HepG2 (cell line): Measurements from ENCODE around the gene ENG. TPM values are rescaled to one million over a fixed set of nuclear protein-coding genes. Genes with fewer than 3 reads are reported as not detected.

Source experiments
- ATAC-seq: fragments of 200-7000 bp; cut with Tn5 transposase; 3 replicates; pipeline ENCODE4 v1.9.1; 2020; ENCODE audit warnings: mild to moderate bottlenecking, moderate library complexity
- BruUV-seq: library from RNA; stranded (reverse); fragments of 400-500 nt; replicated peaks from 2 replicates; lab custom pipeline; 2021; lab: Mats Ljungman, UMichigan
- CTCF ChIA-PET: fragments of 300-600 bp; formaldehyde crosslinking; extraction: SDS; loops from one replicate; lab custom pipeline; 2021; ENCODE audit warnings: low total read pairs, inconsistent platforms, low intra/inter-chr PET ratio; lab: Yijun Ruan, JAX
- POLR2A ChIA-PET: fragments of 350-600 bp; sonication (Branson Sonifier 250); formaldehyde crosslinking; loops from one replicate; lab custom pipeline; 2020; ENCODE audit warnings: antibody characterized with exemption, inconsistent platforms; lab: Yijun Ruan, JAX
- DNase-seq: peaks from one replicate; pipeline ENCODE4 v3.0.0-alpha.2; 2015; ENCODE audit warnings: low spot score
- FAIRE-seq: peaks from 3 replicates; lab custom pipeline; 2011; peaks lifted over from hg19 to GRCh38; lab: Jason Lieb, UNC
- H2AFZ ChIP-seq: one replicate; pipeline ENCODE4 v1.6.1; 2011; ENCODE audit warnings: low read length, inconsistent platforms
- H3K27ac ChIP-seq: fragments of 300-600 bp; 3 replicates; pipeline ENCODE4 v1.8.0; 2011; ENCODE audit warnings: mixed run types, mild to moderate bottlenecking, mixed read lengths, low read length, inconsistent platforms; ENCODE audit not compliant: insufficient read depth; ENCODE audit errors: extremely low read length
- H3K27me3 ChIP-seq, 2 experiments: fragments of 200-600 bp in 1 of 2; 2 replicates in 1 of 2; 3 replicates in 1 of 2; pipeline versions ENCODE4 v1.6.0 to v1.8.0; 2011; ENCODE audit warnings: low read length in 2 of 2, mild to moderate bottlenecking in 2 of 2, moderate library complexity in 2 of 2, inconsistent platforms in 1 of 2; ENCODE audit not compliant: insufficient read depth in 2 of 2, control insufficient read depth in 1 of 2
- H3K36me3 ChIP-seq, 2 experiments: fragments of 200-600 bp in 1 of 2; replicated peaks in 1 of 2; 2 replicates in 1 of 2; 3 replicates in 1 of 2; pipeline versions ENCODE4 v1.5.1 to v1.8.0; 2011; ENCODE audit warnings: low read length in 2 of 2, inconsistent platforms in 1 of 2; ENCODE audit not compliant: insufficient read depth in 2 of 2, control insufficient read depth in 1 of 2
- H3K4me1 ChIP-seq: 2 replicates; pipeline ENCODE4 v1.5.1; 2012; ENCODE audit warnings: low read length, inconsistent platforms; ENCODE audit not compliant: insufficient read depth
- H3K4me2 ChIP-seq: 2 replicates; pipeline ENCODE4 v1.6.0; 2011; ENCODE audit warnings: low read depth, low read length, inconsistent platforms
- H3K4me3 ChIP-seq, 3 experiments: fragments of 200-600 bp in 1 of 3; sonication (generic), shearing (Covaris generic) in 1 of 3; replicated peaks in 1 of 3; 2 replicates each; pipeline ENCODE4 v1.5.1; 2011 to 2016; ENCODE audit warnings: low read length in 3 of 3, inconsistent platforms in 2 of 3, low read depth in 2 of 3, mild to moderate bottlenecking in 2 of 3, control low read depth in 1 of 3, mixed read lengths in 1 of 3; ENCODE audit not compliant: insufficient read depth in 1 of 3
- H3K79me2 ChIP-seq: one replicate; pipeline ENCODE4 v1.6.1; 2011; ENCODE audit warnings: low read length, inconsistent platforms; ENCODE audit not compliant: insufficient read depth
- H3K9ac ChIP-seq: 2 replicates; pipeline ENCODE4 v1.6.0; 2011; ENCODE audit warnings: mild to moderate bottlenecking, low read depth, low read length, inconsistent platforms; ENCODE audit not compliant: insufficient read depth
- H3K9me3 ChIP-seq: 2 replicates; pipeline ENCODE4 v1.5.1; 2012; ENCODE audit warnings: mild to moderate bottlenecking, low read length
- H4K20me1 ChIP-seq: 2 replicates; pipeline ENCODE4 v1.6.0; 2011; ENCODE audit warnings: inconsistent platforms, mild to moderate bottlenecking, low read length, moderate library complexity; ENCODE audit not compliant: insufficient read depth
- ATF1 ChIP-seq: IDR thresholded peaks from 2 replicates; pipeline ENCODE4 v1.6.1; 2016; ENCODE audit warnings: mild to moderate bottlenecking, control low read depth
- GATAD1 ChIP-seq: IDR thresholded peaks from 2 replicates; pipeline ENCODE4 v1.6.1; 2016; ENCODE audit warnings: missing genetic modification reagents, missing compliant biosample characterization
- NFE2L1 ChIP-seq: sonication (generic); formaldehyde crosslinking; IDR thresholded peaks from 2 replicates; pipeline ENCODE4 v1.4.0; 2020; ENCODE audit warnings: missing genetic modification reagents, mild to moderate bottlenecking, borderline replicate concordance
- PAX8 ChIP-seq: sonication (generic); formaldehyde crosslinking; IDR thresholded peaks from 2 replicates; pipeline ENCODE4 v1.8.0; 2022; ENCODE audit warnings: mild to moderate bottlenecking, missing genetic modification reagents, borderline replicate concordance
- REPIN1 ChIP-seq: sonication (generic); formaldehyde crosslinking; IDR thresholded peaks from 2 replicates; pipeline ENCODE4 v1.8.0; 2022; ENCODE audit warnings: missing genetic modification reagents, low read depth, mild to moderate bottlenecking, borderline replicate concordance
- SOX13 ChIP-seq, 3 experiments: fragments of 450-650 bp in 1 of 3; sonication (generic) in 1 of 3; formaldehyde crosslinking in 1 of 3; IDR thresholded peaks in 2 of 3; conservative IDR thresholded peaks in 1 of 3; 2 replicates each; pipeline versions ENCODE4 v1.5.0 to v1.6.1; 2016 to 2020; ENCODE audit warnings: antibody characterized with exemption in 1 of 3, mild to moderate bottlenecking in 1 of 3, missing compliant biosample characterization in 1 of 3, missing genetic modification reagents in 1 of 3, moderate library complexity in 1 of 3
- SPEN ChIP-seq: sonication (generic); formaldehyde crosslinking; IDR thresholded peaks from 2 replicates; pipeline ENCODE4 v1.5.1; 2020; ENCODE audit warnings: low read depth, mild to moderate bottlenecking, missing genetic modification reagents
- SRF ChIP-seq: IDR thresholded peaks from 2 replicates; pipeline ENCODE4 v1.6.1; 2011; ENCODE audit warnings: mild to moderate bottlenecking, low read depth, low read length, moderate library complexity
- ZNF780A ChIP-seq: sonication (generic); formaldehyde crosslinking; IDR thresholded peaks from 2 replicates; pipeline ENCODE4 v1.8.0; 2022; ENCODE audit warnings: mild to moderate bottlenecking, missing genetic modification reagents, moderate library complexity
- ZNF781 ChIP-seq: sonication (generic); formaldehyde crosslinking; IDR thresholded peaks from 2 replicates; pipeline ENCODE4 v1.5.1; 2020; ENCODE audit warnings: borderline replicate concordance, mild to moderate bottlenecking, missing genetic modification reagents; ENCODE audit errors: not compliant biosample characterization
- WGBS: methylation state at CpG from one replicate; pipeline ENCODE4 v1.1.6; 2017; ENCODE audit warnings: low lambda C conversion rate; 5-methylcytosine and 5-hydroxymethylcytosine counted together
- in situ Hi-C: cut with HindIII; loops from 2 replicates; pipeline ENCODE4 v1.10.0; 2017; ENCODE audit warnings: low pct_unique_long_range_greater_than_20kb; ENCODE audit not compliant: extremely low pct_ligation_motif_present
- intact Hi-C: fragments of 100-400 bp; cut with micrococcal nuclease; formaldehyde crosslinking; loops from one replicate; pipeline ENCODE4 v1.10.0; 2022; ENCODE audit not compliant: unreplicated experiment
- polyA plus RNA-seq, 8 experiments: library from polyadenylated mRNA; depleted of rRNA in 3 of 8; stranded (reverse) in 7 of 8; unstranded in 1 of 8; fragments of >200 nt; fragmentation: Illumina TruSeq in 4 of 8; extraction: Trizol in 4 of 8; gene quantifications; 2 replicates each; pipeline versions ENCODE4 v1.2.1 to v1.2.3, GENCODE V29; 2011 to 2016; ENCODE audit warnings: low read depth in 4 of 8, missing spikeins in 1 of 8, mixed read lengths in 1 of 8; ENCODE audit not compliant: insufficient read depth in 1 of 8
- total RNA-seq, 5 experiments: library from RNA; depleted of rRNA; stranded (reverse); fragments of >200 nt; fragmentation: Illumina TruSeq; extraction: Trizol; gene quantifications; 2 replicates each; pipeline ENCODE4 v1.2.3, GENCODE V29; 2016; ENCODE audit warnings: low read depth in 1 of 5
- TF ChIP-seq, protein P1 (sequence below): sonication (generic); formaldehyde crosslinking; IDR thresholded peaks from 2 replicates; pipeline ENCODE4 v1.4.0; 2020; ENCODE audit warnings: missing genetic modification reagents; ENCODE audit errors: not compliant biosample characterization
- TF ChIP-seq, protein P2 (sequence below): IDR thresholded peaks from 2 replicates; pipeline ENCODE4 v1.6.1; 2012; ENCODE audit warnings: low read length, improper control_type of control experiment

The ENG gene
- total and polyA plus RNA-seq, 2 of the 13 experiments (the other 11 are each of a cell fraction or from before 2014, with no cell fraction given) = 0.02 to 1.1 TPM

DNA sequence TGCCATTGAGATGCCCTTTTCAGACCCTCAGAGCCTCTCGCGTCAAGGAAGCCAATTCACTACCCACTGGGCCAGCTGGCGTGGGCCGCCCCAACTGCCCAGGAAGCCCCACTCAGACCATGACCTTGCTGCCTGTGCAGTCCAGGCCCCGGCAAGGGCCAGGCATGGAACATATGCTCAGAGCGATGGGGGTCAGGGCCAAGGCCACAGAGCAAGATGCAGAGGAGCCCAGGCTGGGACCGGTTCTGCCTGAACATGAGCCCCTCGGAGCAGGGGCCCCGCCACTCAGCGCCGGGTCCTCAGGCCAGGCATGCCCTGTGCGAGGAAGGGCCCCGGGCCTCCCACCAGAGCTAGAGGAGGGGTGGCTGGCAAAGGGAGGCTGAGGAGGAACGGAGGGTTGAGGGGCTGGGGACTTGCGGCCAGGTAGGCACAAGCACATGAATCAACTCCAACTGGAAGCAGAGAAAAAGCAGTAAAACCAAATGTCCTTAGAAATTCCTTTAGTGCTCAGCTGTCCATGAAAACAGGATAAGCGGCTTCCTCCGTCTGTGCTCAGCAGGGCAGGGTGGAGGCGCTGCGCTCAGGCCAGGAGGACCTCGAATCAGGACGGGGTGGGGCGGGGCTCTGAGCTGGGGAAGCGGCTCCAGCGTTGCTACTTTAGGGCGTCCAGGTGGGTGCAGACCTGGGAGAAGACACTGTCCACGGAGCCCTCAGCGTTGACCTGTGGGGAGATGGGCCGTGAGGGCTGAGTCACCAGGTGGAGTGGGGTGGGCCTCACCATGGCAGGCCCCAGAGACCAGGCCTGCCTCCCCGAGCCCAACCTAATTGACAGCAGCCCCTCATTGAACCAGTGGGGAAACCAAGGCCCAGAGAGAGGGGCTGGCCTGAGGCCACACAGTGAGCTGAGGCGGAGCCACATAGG, 13.2 kb upstream of the ENG start:
- H3K9me3 ChIP-seq = no peaks in the 10 kb centered on the region
- no peaks in the 10 kb centered on the region for H3K27me3 ChIP-seq
- intact Hi-C loops = no loop called here
- TF ChIP-seq ZNF781 (CRISPR knock-in tag) (no peak), SRF (no peak)
- ChIA-PET CTCF (no interaction called here), POLR2A (interaction anchor here (0.6 kb wide), 1 partner anchor 81 kb away, joined by 3 read pairs; no protein-coding TSS in a partner anchor)
- ATAC-seq (no peak), DNase-seq (no peak), FAIRE-seq (no peak)
- no peak overlapping the region for H3K27ac ChIP-seq
- no TSS peak for BruUV-seq
- H3K9ac ChIP-seq = no peak overlapping the region
- H3K4me2 ChIP-seq = no peak overlapping the region
- H3K36me3 ChIP-seq = no peaks in the 10 kb centered on the region; a peak in 2 of 5 replicates
- no peak overlapping the region for H2AFZ ChIP-seq
- H3K4me3 ChIP-seq = no peak overlapping the region
- peaks cover 24% of the 10 kb centered on the region for H3K4me1 ChIP-seq
- WGBS = 92% methylated on average over 21 of the region's 30 CpGs
- in situ Hi-C loops = no loop called here
- no peaks in the 10 kb centered on the region for H3K79me2 ChIP-seq
- no peaks in the 10 kb centered on the region for H4K20me1 ChIP-seq

DNA sequence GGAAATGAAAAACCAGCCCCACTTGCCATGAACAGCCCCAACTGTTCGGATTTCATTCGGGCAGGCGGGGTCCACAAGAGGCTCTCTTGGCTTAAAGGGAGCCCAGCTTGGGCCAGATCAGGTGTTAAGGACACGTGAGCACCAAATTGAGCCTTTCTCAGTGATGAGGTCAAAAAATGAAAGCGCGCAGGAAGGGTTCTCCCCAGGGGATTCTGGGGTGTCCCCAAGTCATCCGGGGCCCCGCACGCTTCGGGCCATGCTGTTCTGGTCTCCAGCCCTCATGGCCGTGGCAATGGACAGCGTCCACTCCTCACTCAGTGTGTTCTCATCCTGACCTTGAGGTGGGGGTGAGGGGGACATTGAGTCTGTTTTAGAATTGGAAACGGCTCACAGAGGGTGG, 12.1 kb upstream of the ENG start:
- no peak for FAIRE-seq
- Histone ChIP-seq H3K27me3 (no peaks in the 10 kb centered on the region), H3K4me1 (peaks cover 35% of the 10 kb centered on the region), H2AFZ (no peak overlapping the region), H3K4me3 (no peak overlapping the region), H3K79me2 (no peaks in the 10 kb centered on the region), H3K36me3 (no peaks in the 10 kb centered on the region; a peak in 2 of 5 replicates), H3K9ac (no peak overlapping the region), H3K9me3 (no peaks in the 10 kb centered on the region), H3K4me2 (no peak overlapping the region), H3K27ac (no peak overlapping the region), H4K20me1 (no peaks in the 10 kb centered on the region)
- WGBS = 96% methylated on average over 10 of the region's 13 CpGs
- ChIA-PET CTCF (no interaction called here), POLR2A (no interaction called here)
- no peak for DNase-seq
- no TSS peak for BruUV-seq
- in situ Hi-C loops = no loop called here
- intact Hi-C loops = no loop called here
- no peak for ATAC-seq
- TF ChIP-seq, protein P1, sequence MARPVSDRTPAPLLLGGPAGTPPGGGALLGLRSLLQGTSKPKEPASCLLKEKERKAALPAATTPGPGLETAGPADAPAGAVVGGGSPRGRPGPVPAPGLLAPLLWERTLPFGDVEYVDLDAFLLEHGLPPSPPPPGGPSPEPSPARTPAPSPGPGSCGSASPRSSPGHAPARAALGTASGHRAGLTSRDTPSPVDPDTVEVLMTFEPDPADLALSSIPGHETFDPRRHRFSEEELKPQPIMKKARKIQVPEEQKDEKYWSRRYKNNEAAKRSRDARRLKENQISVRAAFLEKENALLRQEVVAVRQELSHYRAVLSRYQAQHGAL (CRISPR knock-in tag) = no peak
- TF ChIP-seq ZNF780A (no peak), PAX8 (no peak), SOX13 (IDR thresholded peaks at IDR 0.05) (no peak), SOX13 (CRISPR knock-in tag; conservative IDR thresholded peaks at IDR 0.05 in 1 of 2, IDR thresholded peaks at IDR 0.05 in 1 of 2) (no peak), NFE2L1 (CRISPR knock-in tag) (no peak), SPEN (CRISPR knock-in tag) (no peak), ATF1 (CRISPR knock-in tag) (no peak), REPIN1 (no peak), GATAD1 (CRISPR knock-in tag) (no peak)
- TF ChIP-seq, protein P2, sequence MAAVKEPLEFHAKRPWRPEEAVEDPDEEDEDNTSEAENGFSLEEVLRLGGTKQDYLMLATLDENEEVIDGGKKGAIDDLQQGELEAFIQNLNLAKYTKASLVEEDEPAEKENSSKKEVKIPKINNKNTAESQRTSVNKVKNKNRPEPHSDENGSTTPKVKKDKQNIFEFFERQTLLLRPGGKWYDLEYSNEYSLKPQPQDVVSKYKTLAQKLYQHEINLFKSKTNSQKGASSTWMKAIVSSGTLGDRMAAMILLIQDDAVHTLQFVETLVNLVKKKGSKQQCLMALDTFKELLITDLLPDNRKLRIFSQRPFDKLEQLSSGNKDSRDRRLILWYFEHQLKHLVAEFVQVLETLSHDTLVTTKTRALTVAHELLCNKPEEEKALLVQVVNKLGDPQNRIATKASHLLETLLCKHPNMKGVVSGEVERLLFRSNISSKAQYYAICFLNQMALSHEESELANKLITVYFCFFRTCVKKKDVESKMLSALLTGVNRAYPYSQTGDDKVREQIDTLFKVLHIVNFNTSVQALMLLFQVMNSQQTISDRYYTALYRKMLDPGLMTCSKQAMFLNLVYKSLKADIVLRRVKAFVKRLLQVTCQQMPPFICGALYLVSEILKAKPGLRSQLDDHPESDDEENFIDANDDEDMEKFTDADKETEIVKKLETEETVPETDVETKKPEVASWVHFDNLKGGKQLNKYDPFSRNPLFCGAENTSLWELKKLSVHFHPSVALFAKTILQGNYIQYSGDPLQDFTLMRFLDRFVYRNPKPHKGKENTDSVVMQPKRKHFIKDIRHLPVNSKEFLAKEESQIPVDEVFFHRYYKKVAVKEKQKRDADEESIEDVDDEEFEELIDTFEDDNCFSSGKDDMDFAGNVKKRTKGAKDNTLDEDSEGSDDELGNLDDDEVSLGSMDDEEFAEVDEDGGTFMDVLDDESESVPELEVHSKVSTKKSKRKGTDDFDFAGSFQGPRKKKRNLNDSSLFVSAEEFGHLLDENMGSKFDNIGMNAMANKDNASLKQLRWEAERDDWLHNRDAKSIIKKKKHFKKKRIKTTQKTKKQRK = no peak
